NCI-H510A (cell line): ENCODE measurements around the gene EMC1.
A peak's percentile ranks its signal among the peaks of the same experiment; 100 is the strongest.
"Not testable (repeated sequence)": the region's sequence is repeated elsewhere in the genome, so short reads cannot be mapped to it uniquely, and the experiment has no call there.

Experiments used
- DNase-seq: peaks from one replicate; lab custom pipeline; 2025; lab: John Stamatoyannopoulos, UW

Gene EMC1

GRCh38 chr1:19251305-19252196 is at the start of gene EMC1, which contains the start of gene MRTO4:
TSS of gene EMC1 (minus strand) at chr1:19251524. CDS start at chr1:19251509, 15 bp downstream.
TSS of gene MRTO4 (plus strand) at chr1:19251805. CDS start at chr1:19251836, 31 bp downstream.
- DNase-seq = peak; percentile 75

- DNase-seq = no peak
These were observed 48.9 kb upstream of the EMC1 start for GRCh38 chr1:19300211-19300610.

- no peak for DNase-seq
These were observed 43.3 kb upstream of the EMC1 start for GRCh38 chr1:19294638-19295037.

- DNase-seq = no peak
These were observed 37.9 kb upstream of the EMC1 start for GRCh38 chr1:19289244-19289643.

- DNase-seq = not testable (repeated sequence)
These were observed 37.3 kb upstream of the EMC1 start, which contains the start of gene AKR7A3 for GRCh38 chr1:19288324-19289241. TSS of gene AKR7A3 (minus strand) at chr1:19288770. CDS start at chr1:19288709, 61 bp downstream.

GRCh38 chr1:19287436-19288185 is 36.3 kb upstream of the EMC1 start:
- DNase-seq = no peak

- DNase-seq = not testable (repeated sequence)
These were observed 34.5 kb upstream of the EMC1 start for GRCh38 chr1:19285807-19286206.

GRCh38 chr1:19285366-19285765 is 34.0 kb upstream of the EMC1 start:
- DNase-seq = not testable (repeated sequence)

GRCh38 chr1:19284881-19285280 is 33.6 kb upstream of the EMC1 start:
- no peak for DNase-seq

GRCh38 chr1:19283891-19284290 is 32.6 kb upstream of the EMC1 start:
- DNase-seq = no peak

GRCh38 chr1:19274636-19275035 is 23.3 kb upstream of the EMC1 start:
- no peak for DNase-seq

- not testable (repeated sequence) for DNase-seq
These were observed 22.7 kb upstream of the EMC1 start for GRCh38 chr1:19273844-19274531.

- DNase-seq = no peak
These were observed 22.0 kb upstream of the EMC1 start for GRCh38 chr1:19273106-19273843.

GRCh38 chr1:19272064-19272463 is 20.7 kb upstream of the EMC1 start:
- no peak for DNase-seq

- DNase-seq = not testable (repeated sequence)
These were observed 19.0 kb upstream of the EMC1 start for GRCh38 chr1:19270343-19270730.

- not testable (repeated sequence) for DNase-seq
These were observed 18.4 kb upstream of the EMC1 start for GRCh38 chr1:19269427-19270342.

GRCh38 chr1:19268445-19268844 is 17.1 kb upstream of the EMC1 start:
- no peak for DNase-seq

GRCh38 chr1:19262744-19263143 is 11.4 kb upstream of the EMC1 start:
- DNase-seq = no peak

- no peak for DNase-seq
These were observed 10.7 kb upstream of the EMC1 start for GRCh38 chr1:19262047-19262446.
